HG03520 (cell line): Measurements from ENCODE around the gene AMBRA1.

Experiments used
- ATAC-seq: cut with Tn5 transposase; IDR thresholded peaks from one replicate; pipeline ENCODE4 v1.9.1; 2021; ENCODE audit warnings: mild to moderate bottlenecking, moderate library complexity; ENCODE audit not compliant: unreplicated experiment

The AMBRA1 gene

DNA sequence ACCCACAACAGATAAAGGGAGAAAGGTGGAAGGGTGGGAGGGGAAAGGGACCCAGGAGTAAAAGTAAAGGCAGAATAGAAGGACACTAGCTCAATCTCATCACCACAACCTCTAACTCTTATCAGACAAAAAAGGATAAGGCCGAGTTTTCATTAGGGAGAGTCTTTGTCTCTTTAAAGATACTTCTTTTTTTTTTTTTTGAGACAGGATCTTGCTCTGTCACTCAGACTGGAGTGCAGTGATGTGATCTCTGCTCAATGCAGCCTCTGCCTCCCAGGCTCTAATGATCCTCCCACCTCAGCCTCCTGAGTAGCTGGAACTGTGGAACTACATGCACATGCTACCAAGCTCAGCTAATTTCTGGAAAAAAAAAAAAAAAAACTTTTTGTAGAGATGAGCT, 116.7 kb downstream of the AMBRA1 start:
- ATAC-seq, result no peak

GRCh38 chr11:46475926-46476545, 117.8 kb downstream of the AMBRA1 start:
- ATAC-seq, result no peak

DNA sequence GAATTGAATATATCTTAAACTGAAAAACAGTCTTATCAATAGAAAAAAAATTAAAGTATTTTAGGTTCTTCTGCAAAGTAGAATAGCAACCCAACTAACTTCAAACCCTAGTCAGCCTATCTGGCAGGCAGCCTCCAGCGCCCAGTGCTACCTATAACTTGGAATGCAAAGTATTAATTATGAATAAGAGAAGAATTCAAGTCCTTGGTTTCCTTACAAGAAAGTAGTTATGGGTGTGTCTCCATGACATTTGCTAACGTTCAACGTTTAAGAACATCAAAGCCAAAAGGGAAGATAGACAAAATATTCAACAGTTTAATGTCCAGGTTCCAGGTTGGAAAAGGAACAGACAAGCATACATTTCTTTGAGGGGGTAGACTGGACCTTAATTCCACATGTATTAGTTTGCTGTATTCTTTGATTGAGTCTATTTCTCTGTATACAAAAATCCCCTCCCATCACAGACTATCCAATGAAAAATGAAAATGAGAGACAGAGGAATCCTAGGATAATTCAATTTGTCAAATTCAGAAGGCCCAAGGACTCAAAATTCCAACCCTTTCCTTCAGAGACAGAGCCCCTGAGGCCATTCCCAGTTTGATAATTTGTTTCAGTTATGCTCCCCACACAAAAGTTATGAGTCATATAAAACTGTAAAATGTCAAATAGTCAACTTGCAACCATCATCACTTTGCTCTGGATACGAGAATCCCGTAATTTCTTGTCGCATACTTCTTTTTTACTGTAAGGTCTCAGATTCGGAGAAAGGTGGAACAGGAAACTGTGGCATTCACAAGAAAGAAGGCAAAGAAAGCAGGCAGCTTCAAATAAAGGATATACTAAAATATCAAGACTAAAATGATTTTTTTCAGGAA, 118.5 kb downstream of the AMBRA1 start:
- ATAC-seq, result no peak

DNA sequence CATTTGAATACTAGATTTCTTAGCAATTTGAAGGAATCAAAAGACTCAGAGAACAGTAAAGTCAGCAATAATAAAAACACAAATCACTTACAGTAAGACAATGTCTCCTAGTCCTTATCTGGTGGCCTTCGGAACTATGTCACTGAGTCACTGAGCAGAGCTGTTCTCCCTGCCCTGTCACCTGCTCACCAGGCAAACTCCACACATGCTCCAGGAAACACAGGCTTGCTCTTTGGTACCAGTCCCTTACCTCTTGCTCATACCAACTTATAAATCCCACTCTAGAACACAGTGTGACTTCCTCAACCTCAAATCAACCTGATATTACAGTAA, 121.2 kb downstream of the AMBRA1 start:
- ATAC-seq, result no peak

DNA sequence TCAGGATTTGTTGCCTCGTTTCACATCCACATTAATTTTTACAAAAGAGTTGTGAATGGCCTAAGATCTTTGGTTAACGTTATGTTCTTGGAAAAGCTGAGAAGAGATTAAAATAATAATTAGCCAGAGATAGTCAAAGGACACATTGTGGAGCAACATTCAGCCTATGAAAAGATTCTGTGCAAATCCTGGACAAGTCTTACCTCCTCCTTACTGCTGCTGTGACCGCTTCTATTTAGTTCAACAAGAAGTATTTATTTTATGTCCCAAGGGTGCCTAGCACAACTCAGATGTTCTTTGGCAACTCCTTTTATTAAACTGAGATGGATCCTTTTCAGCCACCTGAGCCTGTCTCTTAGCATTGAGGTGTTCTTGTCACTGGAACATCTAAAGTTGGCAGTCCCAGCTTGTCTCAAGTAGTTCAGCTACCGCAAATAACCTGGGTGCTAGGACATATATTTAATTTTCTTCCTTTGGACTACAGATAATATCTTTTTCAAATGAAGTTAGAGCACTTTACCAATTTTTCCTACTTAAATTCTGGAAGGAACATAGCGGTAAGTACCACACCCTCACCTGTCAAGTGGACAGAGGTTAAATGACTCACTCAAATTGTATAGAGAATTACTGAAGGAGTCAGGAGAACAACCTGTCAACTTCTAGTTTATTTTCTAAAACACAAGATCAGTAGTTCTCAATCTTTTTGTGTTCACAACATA, 121.7 kb downstream of the AMBRA1 start:
- ATAC-seq, result no peak

- ATAC-seq, result no peak
Observed at GRCh38 chr11:46469926-46470325, 123.9 kb downstream of the AMBRA1 start.

- ATAC-seq, result no peak
Observed at GRCh38 chr11:46465683-46466082, 128.1 kb downstream of the AMBRA1 start.

DNA sequence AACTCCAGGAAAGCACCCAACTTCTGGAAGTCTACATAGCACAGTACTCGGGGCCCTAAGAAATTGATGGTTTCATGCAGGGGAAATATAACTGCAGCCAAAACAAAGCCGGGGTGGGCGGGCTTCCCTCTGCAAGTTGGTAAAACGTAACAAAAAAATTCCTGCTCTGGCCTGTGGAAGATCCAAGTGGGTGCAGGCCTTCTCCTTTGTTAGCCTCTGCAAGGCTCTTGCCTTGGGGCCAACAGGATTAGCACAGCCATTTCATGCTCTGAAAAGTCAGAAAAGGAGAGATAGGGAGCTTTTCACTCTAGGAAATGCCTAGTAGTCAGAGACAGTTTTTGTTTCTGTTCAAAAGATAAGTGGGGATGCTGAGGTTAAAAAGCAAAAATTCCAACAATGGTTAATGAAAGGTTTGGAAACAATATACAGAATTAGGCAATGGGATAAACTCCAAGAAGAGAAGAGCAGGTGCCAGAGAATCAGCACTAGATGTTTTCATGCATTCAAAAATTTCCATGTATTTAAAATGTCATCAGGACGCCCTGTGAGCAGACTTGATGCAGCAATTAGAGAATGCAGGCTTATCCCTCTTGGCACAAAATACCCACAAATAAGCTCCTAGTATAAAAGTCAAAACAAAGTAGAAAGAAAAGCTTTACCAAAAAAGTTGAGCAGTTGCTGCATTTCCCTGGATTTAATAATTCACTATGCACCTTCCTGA, 130.0 kb downstream of the AMBRA1 start:
- no peak for ATAC-seq

DNA sequence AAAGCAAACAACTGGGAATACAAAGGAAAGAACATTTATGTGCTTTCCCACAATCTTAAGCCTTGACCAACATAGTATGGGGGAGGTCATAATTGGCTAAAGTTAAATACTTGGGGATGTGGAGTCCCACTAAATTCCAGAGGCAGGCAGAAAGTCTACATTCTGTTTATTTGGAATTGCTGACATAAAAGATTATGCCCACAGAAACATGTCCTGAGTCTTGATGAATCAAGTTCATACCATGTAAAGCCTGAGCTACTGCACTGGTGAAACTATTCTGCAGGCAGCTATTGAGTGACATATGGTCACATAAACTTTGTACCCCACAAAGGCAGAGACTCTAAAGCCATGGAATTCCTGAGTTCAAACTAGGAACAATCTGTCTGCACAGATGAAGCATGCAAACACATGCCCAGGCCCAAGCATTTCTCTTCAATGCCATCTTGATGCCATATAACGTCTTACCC, 132.3 kb downstream of the AMBRA1 start:
- ATAC-seq, result no peak

DNA sequence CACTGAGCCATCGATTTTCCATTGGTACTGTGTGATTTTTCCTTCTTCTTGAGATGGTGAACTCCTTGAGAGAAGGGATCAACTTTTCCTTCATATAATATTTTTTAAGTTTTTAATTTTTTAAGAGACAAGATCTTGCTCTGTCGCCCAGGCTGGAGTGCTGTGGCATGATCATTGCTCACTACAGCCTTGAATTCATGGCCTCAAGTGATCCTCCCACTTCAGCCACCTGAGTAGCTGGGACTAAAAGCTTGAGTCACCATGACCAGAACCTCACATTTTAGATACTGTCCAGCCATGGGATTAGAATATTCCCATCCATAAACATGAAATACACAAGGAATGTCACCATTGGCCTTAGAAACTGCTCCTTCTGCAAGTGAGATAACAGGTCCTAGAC, 135.3 kb downstream of the AMBRA1 start:
- no peak for ATAC-seq

DNA sequence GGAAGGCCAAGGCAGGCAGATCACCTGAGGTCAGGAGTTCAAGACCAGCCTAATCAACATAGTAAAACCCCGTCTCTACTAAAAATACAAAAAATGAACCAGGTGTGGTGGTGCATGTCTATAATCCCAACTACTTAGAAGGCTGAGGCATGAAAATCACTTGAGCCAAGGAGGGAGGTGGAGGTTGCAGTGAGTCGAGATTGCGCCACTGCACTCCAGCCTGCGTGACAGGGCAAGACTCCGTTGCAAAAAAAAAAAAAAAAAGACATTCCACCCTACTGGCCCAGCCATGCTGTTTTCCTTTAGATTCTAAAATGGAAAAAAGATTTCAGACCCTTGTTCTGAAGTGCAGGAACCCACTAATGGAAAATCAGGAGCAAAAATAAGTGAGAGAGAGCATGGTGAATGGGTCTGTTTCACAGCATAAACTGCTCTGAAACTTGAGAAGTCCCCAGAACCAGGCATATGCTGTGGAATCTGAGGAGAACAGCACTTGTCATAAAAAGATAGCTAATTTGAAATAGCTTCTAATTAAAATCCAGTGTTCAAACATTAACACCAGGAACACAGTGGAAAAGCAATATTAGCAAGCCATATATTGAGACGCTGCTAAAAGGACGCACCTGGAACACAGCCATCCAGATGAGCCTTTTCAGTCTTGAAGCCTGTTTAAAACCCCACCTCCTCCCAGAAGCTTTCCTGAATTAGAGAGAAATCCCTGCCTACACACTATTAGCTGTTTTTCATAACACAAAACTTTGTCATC, 136.0 kb downstream of the AMBRA1 start:
- ATAC-seq, result no peak

GRCh38 chr11:46457021-46457420, 136.8 kb downstream of the AMBRA1 start:
- no peak for ATAC-seq

GRCh38 chr11:46456269-46457001, 137.4 kb downstream of the AMBRA1 start:
- no peak for ATAC-seq

- no peak for ATAC-seq
Observed at GRCh38 chr11:46455834-46456233, 138.0 kb downstream of the AMBRA1 start.

GRCh38 chr11:46452918-46453517, 140.8 kb downstream of the AMBRA1 start:
- no peak for ATAC-seq

DNA sequence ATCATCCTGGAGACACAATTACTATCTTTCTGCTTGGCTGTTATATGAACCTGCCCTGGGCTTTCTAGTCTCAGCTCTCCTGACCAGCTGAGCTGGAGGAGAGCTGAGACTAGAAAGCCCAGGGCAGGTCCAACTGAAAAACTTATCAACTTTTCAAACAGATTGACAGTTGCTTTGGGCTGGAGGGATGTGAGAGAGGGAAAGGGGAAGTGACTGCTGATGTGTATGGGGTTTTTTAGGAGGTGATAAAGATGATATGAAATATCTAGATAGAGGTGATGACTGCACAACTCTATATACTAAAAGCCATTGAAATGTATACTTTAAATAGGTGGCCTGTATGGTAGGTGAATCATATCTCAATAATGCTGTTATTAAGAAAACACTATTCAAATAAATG, 142.1 kb downstream of the AMBRA1 start:
- no peak for ATAC-seq

GRCh38 chr11:46450846-46451477, 142.9 kb downstream of the AMBRA1 start:
- ATAC-seq, result no peak

DNA sequence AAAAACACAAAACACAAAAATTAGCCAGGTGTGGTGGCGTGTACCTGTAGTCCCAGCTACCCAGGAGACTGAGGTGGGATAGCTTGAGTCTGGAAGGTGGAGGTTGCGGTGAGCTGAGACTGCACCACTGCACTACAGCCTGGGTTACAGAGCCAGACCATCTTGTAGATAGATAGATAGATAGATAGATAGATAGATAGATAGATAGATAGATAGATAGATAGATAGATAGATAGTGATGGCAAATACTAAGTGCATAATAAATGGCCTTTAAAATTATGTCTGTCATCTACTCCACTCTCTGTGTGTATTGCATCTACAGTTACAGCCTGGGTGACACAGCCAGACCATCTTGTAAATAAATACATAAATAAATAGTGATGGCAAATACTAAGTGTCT, 146.3 kb downstream of the AMBRA1 start:
- ATAC-seq, result no peak
